Stimulated activated CD8-positive, alpha-beta memory T cell treated with anti-CD3 and anti-CD28 coated beads, Interleukin-12 subunit alpha, Interleukin-12 subunit beta, amount 100 ng/mL, for 24 hours (primary cell): ENCODE data around the gene MKS1.

Experiments used
- DNase-seq: peaks from one replicate; pipeline ENCODE4 v3.0.0-alpha.2; 2020; ENCODE audit errors: extremely low read depth

MKS1 gene

DNA sequence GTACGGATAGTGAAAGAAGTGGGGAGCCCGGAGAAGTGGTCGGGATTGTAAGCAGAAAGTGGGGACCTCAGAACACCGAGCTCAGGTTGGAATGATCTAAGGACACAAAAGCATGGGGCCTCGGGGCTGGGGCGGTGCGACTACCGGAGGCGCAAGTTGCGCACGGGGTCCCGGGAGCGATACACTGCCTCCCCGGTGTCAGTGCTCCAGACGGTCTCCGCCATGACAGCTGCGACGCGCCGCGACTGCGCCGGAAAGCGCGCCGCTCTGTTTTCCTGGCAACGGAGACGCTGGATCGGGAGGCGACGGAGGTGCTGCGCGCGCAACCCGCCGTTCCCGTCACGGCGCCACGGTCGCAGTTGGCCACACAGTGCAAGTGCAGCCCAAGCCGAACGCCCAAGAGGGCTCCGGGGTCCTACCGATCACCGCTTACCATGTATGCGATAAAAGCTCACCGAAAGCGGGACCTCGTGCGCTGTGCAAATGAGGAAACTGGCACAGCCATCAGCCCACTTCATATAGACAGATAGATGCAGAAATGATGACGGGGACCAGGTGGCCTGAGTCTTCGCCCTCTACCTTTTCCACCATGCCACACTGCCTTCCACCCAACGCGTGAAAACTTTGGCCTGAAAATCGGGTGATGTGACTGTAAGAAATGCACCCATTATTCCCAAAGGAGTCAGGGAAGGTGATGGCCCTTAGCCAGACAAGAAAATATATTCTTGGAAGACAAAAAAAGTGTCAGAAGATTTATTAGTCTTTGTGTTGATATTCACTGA is at the start of gene MKS1:
MKS1 (minus strand) TSS at position 249 of the 782 bp plus-strand sequence; CDS start at position 224, 25 bp downstream.
- peak; percentile 85 for DNase-seq

DNA sequence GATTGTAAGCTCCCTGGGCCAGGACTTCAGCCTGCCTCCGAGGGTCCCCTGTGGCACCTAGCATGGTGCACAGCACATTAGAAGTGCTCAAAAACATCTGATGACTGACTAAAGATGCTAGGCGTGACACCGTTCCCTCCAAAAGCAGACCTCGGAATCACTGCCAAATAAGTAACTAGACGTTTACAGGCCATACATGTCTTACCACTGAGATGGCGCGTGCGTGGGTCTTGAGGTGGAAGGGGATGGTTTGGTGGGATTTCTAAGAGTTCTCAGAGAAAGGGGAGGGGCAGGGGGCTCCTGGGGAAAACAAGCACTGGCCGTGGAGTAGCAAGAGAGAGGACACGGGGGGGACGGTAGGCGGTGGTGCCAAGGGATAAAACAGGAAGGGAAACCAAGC is 49.3 kb upstream of the MKS1 start:
- no peak for DNase-seq

DNA sequence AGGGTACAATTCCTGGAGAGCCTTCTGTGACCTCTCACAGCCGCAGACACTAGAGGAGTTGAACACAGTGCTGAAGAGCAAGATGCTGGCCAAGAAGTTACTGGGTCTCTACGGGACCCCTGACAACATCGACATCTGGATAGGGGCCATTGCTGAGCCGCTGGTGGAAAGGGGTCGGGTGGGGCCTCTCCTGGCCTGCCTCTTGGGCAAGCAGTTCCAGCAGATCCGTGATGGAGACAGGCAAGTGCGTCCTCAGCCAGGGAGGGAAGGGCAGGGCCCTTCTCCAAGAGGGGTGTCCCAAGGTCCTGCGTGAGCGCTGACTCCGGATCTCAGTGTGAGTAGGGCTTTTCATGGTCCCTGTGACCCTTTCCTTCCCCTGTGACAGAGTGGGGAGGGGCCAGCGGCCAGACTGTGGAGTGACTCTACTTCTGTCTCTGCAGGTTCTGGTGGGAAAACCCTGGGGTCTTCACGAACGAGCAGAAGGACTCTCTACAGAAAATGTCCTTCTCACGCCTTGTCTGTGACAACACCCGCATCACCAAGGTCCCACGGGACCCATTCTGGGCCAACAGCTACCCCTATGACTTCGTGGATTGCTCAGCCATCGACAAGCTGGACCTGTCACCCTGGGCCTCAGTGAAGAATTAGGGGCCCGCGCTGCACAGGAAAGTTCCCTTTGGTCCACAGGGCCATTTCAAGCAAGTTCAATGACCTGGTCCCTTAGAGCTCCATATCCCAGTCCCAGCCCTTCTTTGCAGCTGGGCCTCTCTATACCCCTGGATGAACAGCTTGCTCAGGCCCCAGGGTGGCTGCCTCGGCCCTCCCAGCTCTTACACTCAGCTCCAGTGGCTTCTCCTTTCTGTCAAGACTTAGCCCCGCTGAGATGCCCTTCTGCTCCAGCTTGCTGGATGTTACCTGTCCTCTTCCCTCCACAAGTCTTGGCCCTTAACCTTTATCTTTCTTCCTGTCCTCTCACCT is 48.6 kb upstream of the MKS1 start:
- DNase-seq = no peak

DNA sequence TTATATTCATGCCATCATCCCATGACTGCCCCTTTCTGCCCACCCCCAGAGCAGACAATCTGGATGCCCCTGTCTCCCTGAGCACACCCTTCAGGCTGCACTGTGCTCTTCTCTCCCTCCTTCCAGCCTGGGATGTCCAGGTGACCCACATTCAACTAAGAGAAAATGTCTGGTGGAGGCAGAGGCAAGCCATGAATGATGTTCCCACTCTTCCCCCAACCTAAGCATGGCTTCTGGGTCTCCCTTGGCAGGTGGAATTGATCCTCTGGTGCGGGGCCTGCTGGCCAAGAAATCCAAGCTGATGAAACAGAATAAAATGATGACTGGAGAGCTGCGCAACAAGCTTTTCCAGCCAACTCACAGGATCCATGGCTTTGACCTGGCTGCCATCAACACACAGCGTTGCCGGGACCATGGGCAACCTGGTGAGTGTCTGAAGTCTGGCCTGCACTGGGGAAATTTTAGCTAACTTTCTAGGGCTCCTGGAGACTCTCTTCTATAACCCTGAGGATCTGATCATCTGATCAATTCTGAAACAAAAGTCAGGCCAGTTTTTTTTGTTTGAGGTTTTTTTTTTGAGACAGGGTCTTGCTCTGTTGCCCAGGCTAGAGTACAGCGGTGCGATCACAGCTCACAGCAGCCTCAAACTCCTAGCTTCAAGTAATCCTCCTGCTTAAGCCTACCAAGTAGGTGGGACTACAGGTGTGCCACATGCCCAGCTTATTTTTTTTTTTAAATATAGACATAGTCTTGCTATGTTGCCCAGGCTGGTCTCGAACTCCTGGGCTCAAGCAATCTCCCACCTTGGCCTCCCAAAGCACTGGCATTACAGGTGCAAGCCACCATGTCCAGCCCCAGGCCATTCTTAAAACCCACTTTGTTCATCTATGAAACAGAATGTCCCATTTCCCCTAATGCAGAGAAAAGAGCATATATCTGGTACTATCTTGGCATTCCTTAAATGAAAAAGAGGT is 47.1 kb upstream of the MKS1 start:
- no peak for DNase-seq

DNA sequence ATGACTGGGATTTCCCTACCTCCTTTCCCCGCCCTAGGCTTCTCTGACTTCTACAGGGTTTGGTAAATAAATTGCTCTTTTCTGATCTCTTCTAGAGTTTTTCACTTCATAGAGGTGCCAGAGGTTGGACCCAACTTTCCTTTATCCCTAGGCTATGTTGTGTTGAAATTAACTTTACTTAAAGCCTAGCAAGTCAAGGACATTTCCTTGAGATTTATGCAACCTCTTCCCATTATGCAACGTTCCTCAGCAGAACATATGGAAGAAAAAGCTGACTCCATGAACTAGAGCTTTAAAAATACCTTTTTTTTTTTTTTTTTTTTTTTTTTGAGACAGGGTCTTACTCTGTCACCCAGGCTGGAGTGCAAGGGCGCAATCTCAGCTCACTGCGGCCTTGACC is 46.2 kb upstream of the MKS1 start:
- no peak for DNase-seq

DNA sequence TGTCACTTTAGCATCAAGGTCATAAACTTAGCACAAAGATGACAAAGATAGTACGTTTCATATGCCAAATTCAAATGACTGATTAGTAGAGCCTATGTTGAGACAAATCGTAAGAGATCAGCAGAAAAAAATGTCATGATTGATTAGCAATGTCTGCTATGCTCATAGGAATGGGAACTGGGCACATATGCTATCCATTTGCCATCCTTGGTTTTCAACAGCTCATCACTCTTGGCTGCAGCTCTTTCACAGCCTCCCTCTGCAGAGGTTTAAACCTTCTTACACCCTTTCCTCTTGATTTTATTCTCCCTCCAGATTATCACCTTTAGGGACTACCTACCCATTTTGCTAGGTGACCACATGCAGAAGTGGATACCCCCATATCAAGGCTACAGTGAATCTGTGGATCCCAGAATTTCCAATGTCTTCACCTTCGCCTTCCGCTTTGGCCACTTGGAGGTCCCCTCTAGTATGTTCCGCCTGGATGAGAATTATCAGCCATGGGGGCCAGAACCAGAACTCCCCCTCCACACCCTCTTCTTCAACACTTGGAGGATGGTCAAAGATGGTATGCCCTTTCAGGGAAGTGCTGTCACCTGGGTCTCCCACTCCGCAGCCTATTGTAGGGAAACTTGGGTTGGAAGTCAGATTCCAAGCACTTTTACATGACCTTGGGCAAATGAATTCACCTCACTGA is 45.5 kb upstream of the MKS1 start:
- no peak for DNase-seq

DNA sequence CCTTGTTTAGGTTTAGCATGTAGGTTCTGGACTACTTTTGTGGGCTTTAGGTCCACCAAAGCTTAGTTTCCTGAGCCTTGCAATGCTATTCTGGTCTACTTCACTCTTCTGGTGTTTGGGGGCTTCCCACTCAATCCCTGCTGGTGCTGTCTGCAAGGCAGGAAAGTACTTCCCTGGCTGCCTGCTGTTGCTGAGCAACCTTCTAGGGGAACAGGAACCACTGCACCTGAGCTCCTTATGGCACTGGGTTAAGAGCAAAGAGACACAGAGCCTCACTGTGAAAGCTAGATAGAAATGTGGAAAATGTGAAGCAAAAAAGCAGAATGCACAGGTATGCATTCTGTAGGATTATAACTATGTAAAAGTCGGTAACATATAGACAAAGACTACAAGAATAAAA is 44.7 kb upstream of the MKS1 start:
- DNase-seq = no peak

DNA sequence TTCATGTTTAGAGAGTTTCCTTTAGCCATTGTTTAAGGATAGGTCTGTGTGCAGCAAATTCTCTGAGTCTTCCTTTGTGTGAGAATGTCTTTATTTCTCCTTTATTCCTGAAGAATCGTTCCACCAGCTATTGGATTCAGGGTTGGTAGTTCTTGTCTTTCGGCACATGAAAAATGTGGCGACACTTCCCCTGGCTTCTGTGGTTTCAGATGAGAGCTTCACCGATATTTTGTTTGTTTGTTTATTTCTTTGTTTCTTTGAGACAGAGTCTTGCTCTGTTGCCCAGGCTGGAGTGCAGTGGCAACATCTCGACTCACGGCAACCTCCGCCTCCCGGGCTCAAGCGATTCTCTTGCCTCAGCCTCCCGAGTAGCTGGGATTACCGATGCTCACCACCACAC is 43.1 kb upstream of the MKS1 start:
- no peak for DNase-seq

DNA sequence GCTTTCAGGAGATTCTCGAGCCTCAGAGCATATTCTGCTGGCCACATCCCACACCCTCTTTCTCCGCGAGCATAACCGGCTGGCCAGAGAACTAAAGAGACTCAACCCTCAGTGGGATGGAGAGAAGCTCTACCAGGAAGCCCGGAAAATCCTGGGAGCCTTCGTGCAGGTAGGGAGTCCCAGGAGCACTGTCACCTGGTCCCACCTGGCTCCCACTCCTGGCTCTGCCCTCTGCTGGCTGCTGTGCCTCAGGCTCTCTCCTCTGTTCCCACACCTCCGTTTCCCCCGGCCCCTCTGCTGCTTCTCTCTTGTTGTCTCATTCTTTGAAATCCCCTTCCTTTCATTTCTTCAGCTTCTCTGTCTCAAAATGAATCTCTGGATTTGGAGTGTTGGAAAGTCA is 35.7 kb upstream of the MKS1 start:
- no peak for DNase-seq

DNA sequence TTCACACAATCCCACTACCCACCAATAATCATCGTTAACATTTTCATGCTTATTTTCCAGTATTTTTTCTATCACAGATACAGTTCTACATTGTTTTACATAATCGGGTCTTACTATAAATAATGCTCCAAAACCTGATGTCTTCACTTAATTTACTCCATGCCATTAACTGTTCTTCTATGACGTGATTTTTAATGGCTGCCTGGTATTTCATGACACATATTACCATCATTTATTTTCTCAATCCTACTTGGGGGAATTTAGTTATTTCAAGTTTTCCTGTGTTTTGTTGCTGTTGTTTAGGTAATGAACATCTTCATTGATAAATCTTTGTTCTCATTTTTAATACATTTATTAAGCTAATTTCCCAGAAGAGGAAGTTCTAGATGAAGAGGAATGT is 34.0 kb upstream of the MKS1 start:
- DNase-seq = no peak

DNA sequence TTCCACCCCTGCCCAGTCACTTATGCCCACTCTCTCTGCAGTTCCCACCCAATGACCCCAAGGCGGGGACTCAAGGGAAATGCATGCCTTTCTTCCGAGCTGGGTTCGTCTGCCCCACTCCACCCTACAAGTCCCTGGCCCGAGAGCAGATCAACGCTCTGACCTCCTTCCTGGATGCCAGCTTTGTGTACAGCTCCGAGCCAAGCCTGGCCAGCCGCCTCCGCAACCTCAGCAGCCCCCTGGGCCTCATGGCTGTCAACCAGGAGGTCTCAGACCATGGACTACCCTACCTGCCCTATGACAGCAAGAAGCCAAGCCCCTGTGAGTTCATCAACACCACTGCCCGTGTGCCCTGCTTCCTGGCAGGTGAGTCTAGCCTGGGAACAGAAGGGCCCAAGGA is 33.1 kb upstream of the MKS1 start:
- no peak for DNase-seq

DNA sequence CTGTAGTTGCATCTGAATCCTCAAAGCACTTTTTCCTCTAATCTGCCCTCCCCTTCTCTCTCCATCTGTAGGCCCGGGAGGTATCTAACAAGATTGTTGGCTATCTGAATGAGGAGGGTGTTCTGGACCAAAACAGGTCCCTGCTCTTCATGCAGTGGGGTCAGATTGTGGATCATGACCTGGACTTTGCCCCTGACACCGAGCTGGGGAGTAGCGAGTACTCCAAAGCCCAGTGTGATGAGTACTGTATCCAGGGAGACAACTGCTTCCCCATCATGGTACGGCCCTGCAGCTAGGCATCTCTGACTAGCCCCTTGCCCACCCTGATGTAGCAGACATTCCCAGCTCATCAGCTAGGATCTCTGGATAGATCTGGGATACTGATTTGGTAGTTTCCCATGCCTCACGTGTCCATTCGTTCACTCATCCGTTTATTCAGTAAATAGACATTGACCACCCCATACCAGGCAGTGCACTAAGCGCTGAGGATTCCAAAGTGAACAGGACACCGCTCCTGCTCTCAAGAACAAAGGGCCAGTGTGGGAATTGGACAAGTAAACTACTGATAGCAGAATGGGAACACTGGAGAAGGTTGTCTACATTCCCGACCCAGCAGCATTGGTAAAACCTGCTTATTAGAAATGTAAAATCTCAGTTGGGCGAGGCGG is 31.4 kb upstream of the MKS1 start:
- DNase-seq = no peak

DNA sequence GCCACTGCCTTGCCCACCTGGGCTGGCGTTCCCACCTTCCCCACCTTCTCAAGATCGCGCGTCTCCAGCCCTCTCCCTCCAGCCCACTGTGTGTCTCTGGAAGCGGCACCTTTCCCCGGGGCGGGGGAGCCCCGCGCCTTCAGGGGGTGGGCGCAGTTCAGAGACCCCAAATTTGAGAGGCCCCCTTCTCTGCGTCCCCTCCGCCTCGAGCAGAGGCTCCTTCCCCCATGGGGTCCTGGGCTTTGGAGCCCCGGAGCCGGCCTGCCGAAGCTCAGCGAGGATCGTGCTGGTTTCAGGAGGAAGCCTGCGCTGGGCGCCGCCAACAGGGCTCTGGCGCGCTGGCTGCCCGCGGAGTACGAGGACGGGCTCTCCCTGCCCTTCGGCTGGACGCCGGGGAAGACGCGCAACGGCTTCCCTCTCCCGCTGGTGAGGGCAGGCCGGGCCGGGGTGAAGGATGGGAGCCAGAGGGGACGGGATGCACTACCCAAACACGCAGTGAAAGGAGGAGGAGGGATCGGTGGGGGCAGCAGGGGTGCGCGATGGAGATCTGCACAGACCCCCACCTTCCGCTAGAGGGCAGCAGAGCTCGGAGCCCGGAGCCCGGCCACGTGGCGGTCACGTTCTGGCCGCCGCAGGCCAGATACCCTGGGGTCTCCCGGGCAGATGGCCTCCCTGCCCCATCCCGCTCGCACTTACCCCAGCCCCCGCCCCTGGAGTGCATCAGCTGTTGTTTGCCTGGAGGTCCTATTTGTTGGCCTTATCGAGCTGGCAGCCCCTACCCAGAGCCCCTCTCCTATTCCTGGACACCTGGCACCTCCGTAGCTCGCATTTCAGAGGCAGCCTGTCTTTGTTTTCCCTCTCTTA is 30.4 kb upstream of the MKS1 start:
- DNase-seq = peak; percentile 28

DNA sequence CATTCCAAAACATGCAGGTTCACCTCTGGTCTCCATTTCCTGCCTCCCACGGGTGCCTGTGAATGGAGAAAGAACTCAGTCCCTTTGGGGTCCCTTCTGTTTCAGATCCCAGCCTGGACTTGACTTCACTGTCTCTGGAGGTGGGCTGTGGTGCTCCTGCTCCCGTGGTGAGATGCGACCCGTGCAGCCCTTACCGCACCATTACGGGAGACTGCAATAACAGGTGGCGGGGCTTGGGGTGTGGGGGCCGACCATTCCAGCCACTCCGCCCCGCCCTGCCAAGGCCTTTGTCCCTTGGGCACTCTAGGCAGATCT is 29.9 kb upstream of the MKS1 start:
- no peak for DNase-seq

DNA sequence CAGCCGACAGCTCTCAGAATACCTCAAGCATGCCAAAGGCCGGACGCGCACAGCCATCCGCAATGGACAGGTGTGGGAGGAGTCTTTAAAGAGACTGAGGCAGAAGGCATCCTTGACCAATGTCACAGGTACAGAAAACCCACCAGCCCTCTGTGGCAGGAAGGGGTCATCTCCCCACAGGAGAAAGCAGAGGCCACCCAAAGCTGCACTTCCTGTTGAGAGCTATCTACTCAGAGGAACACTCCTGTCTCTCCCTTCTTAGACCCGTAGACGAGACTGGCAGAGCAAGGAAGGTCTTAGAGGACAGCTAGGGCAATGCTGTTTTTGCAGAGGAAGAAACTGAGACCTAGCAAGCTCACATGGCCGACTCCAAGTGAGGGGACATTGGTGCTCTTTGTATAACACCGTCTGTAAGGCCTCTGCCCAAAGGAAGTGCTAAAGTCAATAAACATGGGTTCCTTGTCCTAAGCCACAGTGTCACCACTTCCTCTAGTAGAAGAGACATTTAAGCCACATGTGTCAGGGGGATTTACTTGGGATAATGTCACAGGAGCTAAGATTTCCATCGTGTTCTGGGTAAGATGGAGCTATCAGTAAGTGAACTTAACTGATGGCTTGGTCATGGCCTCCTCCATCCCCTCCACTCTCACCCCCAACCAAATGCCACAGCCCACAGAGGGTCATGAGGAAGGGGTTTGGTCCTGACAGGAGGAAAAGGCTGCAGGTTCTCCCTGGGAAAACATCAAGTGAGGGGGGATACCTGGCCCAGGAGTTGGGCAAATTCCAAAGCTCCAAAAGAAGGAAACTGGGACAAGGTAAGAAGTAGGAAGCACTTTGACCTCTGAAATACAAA is 28.7 kb upstream of the MKS1 start:
- DNase-seq = no peak

DNA sequence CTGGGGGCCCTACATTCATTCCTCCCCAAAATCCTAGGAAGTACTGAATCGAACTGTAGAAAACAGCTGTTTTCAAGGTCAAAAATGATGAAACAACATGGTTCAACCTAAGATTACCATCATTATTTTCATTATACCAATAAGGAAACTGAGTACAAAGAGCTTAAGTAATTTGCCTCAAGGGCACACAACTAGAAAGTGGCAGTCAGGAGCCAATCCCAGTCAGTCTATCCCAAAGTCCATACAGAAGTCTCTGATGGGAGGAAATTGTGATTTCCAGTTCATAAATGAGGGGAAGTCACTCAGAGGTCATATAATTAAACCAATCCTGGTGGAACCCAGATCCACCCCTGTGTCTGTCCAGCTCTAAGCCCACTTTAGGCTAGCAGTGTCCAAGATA is 27.7 kb upstream of the MKS1 start:
- DNase-seq = no peak

DNA sequence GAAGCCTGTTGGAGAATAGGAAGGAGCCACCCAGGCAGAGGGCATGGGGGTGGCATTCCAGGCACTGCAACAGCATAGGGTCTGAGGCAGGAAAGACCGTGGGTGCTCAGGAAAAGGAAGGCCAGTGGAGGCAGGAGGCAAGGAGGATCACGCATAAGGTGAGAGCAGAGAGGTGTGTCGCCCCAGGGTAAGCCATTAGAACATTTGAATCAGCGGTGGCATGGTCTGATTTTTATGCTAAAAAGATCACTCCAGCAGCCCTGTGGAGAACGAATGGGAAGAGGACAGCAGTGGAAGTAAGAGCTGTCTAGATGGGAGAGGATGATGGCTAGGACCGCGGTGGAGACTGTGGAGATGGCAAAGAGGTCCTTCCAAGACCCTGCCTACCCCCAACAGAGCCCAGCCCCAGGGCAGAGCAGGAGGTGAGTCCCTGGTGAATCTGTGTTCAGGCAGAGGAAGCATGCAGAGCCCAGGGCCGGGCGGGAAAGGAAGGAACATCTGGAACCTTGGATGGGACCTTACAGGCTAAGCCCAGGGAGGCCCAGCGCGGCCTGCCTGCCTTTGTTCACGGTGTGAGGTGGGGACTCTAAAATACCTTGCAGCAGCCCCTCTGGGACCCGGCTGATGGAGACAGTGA is 27.2 kb upstream of the MKS1 start:
- no peak for DNase-seq

DNA sequence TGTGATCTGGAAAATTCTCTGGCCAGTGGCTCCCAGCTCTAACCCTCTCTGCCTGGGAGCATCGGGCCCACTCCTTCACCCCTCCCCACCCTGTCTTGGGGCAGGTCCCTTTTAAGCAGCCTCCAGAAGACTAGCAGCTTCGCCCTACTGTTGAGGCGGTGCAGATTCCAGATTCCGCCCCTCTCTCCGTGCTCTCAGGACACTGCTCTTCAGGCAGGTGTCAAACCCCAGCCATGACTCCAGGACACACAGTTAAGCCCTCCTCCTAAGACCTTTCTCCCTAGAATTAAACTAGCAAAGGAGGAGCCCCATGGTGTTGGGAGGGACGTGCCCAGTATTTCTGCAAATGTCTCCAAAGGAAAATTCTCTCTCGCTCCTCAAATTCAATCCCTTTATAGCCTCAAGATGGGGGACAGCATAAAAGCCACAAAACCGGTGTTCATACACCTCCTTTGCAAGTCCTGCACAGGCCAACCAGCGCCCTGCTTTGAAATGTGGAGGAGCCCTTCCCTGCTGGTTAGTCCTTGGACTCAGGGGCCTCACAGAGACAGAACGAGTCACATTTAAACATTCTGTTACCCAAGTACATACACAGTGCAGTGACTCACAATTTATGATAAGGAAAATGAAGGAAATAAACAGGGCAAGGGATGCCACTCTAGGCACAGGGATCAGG is 26.5 kb upstream of the MKS1 start:
- DNase-seq = no peak
